HG03025 (cell line): ENCODE results near the gene ASXL2.
"Not testable (repeated sequence)": the region's sequence is repeated elsewhere in the genome, so short reads cannot be mapped to it uniquely, and the experiment has no call there.

Source experiments
- ATAC-seq: cut with Tn5 transposase; IDR thresholded peaks from one replicate; pipeline ENCODE4 v1.9.1; 2021; ENCODE audit warnings: mild to moderate bottlenecking, moderate library complexity; ENCODE audit not compliant: unreplicated experiment, low FRiP score

The ASXL2 gene

DNA sequence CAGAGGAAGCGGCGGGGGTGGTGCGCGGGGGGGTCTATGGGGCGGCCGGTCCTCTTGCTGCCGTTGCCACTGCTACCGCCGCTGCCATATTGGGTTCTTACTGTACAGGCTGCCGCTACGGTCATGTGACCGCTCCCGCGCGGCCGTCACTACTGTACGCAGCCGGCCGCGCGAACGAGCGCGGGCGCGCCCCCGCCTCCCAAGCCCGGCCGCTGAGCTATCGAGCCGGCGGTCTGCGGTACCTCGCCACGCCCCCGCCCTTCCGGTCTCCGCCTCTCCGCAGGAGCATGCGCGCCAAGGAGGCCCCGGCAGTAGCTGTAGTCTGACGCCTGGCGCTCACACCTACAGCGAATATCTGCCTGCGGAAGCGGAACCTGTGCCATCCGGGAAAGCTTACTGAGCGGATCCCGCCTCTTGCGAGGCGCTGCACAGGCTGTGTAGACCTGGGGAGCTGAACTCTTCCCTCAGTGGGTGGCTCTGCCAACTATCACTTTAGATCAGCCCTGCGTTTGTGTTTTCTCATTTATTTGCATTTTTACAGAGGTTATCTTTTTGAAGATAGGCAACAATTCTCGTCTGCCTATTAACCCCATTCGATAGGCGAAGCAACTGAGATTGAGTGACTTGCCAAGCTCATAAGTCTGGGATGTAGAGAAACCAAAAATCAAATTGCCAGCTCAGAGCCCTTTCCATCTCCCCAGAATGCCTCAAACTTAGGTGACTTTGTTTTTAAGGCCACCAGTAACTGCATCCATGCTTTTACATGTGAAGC, at the start of gene ASXL2:
Gene ASXL2 (minus strand): TSS at position 127 of the 772 bp plus-strand sequence. CDS start 265 bp downstream, outside the sequence.
- peak; percentile 95 for ATAC-seq

DNA sequence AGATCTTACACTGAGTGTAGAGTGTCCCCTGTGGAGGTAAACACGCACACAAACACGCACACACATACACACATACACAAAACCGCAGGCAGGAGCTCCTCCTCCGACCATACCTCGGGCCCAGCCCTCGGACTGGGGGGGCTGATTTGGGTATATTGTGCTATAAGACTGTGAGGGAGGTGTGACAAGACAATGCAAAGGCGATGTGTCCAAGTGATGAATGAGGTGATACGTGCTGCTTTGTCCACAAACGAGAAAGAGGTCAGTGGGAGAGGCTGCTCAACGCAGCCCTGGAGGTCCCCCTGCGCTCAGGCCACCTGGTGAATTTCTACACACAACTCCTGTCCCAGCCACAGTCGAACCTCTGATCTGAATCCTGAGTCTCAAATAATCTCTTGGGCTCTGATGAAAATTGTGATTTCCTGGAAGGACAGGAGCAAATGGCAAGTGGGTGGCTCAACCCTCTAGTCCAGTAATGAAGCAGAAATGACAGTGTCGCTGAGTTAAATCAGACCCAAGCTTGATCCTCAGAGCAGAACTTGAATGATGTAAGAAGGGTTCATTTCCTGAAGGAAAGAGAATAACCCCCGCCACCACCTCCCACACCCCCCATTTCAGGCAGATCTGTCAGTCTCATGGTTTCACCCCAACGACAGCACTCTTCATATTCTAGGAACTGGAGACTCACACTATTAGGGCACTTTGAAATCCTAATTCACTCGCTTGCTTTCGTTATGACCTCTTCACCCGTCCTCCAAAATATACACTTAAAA, 48.9 kb upstream of the ASXL2 start:
- ATAC-seq = no peak

DNA sequence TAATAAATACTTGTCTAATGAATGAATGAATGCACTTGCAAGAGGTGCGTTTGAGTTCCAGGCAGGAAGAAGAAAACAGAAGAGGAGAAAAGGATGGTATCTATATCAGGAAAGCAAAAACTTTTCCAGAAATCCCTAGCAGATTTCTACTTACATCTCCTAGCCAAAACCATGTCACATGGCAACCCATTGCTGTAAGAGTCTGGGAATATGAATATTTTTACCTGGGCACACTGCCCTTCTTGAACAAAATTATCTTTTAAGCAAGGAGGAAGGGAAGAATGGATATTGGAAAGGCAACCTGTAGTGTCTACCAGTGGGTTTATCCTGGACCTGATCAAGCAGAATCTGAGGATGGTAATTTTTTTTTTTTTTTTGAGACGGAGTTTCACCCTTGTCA, 44.2 kb upstream of the ASXL2 start:
- ATAC-seq = no peak

DNA sequence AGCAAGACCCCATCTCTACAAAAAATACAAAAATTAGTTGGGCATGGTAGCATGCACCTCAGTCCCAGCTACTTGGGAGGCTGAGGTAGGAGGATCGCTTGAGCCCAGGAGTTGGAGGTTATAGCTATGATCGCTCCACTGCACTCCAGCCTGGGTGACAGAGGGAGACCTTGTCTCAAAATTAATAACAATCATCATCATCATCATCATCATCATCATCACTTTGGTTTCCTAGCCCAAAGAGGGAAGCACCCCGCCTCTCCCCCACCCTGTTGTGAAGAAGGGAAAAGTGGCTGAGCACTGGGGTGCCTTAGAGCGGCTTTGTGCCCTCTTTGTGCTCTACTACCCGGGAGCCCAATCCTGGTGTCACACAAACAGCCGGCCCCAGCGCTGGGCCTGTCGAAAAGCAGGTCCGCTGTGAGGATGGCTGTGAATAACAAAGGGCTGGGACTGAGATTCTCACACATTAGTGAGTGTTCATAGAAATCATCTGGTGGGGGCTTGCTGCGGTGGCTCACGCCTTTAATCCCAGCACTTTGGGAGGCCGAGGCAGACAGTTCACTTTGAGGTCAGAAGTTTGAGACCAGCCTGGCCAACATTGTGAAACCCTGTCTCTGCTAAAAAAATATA, 42.6 kb upstream of the ASXL2 start:
- no peak for ATAC-seq

DNA sequence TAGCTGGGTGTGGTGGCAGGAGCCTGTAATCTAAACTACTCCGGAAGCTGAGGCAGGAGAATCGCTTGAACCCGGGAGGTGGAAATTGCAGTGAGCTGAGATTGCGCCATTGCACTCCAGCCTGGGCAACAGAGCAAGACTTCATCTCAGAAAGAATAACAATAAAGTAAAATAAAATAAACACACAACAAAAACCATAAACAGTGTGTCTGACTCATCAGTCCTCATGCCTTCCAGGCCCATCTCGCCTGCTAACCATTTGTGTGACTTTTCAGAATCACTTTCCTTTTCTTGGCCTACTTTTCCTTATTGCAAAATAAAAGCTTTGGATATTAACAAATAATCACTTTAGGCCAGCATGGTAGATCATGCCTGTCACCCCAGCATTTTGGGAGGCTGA, 42.0 kb upstream of the ASXL2 start:
- no peak for ATAC-seq

DNA sequence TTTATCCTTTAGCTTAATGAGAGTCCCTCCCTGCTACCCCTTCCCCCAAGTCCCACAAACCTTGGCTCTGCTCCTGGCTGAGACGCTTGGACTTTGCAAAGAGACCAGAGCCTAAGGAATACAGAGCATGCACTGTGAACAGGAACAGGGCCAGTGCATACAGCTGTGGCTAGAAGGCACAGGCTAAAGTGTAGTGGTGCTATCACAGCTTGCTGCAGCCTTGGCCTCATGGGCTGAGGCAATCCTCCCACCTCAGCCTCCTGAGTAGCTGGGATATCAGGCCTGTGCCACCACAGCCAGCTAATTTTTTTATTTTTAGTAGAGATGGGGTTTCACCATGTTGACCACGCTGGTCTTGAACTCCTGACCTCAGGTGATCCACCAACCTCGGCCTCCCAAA, 39.5 kb upstream of the ASXL2 start:
- ATAC-seq = no peak

DNA sequence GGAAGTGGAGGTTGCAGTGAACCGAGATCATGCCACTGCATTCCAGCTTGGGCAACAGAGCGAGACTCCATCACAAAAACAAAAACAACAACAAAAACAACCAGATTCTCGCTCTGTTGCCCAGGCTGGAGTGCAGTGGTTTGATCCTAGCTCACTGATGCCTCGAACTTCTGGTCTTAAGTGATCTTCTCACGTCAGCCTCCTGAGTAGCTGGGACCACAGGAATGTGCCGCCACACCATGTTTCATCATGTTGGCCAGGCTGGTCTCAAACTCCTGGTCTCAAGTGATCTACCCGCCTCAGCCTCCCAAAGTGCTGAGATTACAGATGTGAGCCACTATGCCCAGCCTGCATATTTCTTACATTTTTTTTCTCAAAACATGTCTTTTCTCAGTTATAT, 39.1 kb upstream of the ASXL2 start:
- ATAC-seq = not testable (repeated sequence)

DNA sequence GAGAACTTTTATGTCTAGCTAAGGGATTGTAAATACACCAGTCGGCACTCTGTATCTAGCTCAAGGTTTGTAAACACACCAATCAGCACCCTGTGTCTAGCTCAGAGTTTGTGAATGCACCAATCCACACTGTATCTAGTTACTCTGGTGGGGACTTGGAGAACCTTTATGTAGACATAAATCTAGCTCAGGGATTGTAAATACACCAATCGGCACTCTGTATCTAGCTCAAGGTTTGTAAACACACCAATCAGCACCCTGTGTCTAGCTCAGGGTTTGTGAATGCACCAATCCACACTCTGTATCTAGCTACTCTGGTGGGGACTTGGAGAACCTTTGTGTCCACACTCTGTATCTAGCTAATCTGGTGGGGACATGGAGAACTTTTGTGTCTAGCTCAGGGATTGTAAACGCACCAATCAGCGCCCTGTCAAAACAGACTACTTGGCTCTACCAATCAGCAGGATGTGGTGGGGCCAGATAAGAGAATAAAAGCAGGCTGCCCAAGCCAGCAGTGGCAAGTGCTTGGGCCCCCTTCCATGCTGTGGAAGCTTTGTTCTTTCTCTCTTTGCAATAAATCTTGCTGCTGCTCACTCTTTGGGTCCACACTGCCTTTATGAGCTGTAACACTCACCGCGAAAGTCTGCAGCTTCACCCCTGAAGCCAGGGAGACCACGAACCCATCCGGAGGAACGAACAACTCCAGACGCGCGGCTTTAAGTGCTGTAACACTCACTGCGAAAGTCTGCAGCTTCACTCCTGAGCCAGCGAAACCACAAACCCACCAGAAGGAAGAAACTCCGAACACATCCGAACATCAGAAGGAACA, 37.9 kb upstream of the ASXL2 start:
- not testable (repeated sequence) for ATAC-seq

DNA sequence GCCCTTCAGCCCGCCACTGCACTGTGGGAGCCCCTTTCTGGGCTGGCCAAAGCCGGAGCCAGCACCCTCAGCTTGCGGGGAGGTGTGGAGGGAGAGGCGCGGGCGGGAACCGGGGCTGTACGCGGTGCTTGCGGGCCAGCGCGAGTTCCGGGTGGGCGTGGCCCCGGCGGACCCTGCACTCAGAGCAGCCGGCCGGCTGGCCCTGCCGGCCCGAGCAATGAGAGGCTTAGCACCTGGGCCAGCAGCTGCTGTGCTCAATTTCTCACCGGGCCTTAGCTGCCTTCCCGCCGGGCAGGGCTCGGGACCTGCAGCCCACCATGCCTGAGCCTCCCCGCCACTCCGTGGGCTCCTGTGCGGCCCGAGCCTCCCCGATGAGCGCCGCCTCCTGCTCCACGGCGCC, 37.1 kb upstream of the ASXL2 start:
- not testable (repeated sequence) for ATAC-seq

DNA sequence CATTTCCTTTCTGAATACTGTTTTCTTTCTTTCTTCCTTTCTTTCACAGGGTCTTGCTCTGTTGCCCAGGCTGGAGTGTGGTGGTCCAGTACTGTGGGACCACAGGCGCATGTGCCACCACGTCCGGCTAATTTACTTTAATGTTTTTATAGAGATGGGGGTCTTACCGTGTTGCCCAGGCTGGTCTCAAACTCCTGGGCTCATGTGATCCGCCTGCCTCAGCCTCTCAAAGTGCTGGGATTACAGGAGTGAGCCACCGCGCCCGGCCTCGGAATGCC, 35.3 kb upstream of the ASXL2 start:
- not testable (repeated sequence) for ATAC-seq

DNA sequence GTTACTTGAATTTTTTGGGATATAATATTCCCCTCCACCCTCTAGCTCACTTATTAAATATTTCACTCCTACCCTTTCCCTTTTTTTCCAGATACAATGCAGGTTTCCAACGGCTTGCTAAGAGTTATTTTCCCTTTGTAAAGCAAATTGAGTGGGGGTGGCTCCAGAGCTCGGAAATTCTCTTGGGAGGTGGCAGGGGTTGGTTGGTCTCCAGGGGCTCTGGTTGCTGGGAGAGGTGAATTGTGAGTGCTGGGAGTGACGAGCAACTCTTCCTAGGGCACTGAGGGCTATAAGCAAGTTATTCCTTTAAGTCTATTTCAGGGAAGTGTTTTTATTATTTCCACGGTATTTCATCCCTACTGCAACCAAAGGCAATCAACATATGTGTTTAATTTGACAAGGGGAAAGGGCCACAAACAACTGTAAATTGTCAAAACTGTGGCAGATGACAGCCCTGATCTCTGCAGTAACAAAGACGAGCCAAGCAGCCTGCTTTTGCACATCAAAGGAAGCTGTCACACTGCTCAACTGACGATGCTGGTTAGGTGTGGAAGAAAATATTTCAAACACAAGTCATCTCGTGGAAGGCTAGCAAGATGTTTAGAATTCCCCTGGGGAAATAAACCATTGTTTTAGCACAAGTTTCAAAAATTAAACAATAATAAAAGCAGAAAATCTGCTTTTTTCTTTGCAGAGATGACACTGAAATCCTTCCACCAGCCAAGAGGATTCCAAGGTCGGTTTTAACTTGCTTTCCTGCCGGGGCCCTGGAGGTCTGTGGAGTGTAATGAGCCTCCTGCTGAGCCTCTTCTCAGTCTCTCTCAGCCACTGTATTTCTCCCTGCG, 34.8 kb upstream of the ASXL2 start:
- ATAC-seq = no peak

DNA sequence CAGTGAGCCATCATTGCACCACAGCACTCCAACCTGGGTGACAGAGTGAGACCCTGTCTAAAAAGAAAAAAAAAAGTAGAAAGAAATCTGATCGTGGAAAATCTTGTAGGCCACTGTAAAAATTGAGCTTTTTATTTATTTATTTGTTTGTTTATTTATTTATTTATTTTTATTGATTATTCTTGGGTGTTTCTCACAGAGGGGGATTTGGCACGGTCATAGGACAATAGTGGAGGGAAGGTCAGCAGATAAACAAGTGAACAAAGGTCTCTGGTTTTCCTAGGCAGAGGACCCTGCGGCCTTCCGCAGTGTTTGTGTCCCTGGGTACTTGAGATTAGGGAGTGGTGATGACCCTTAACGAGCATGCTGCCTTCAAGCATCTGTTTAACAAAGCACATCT, 31.3 kb upstream of the ASXL2 start:
- not testable (repeated sequence) for ATAC-seq

DNA sequence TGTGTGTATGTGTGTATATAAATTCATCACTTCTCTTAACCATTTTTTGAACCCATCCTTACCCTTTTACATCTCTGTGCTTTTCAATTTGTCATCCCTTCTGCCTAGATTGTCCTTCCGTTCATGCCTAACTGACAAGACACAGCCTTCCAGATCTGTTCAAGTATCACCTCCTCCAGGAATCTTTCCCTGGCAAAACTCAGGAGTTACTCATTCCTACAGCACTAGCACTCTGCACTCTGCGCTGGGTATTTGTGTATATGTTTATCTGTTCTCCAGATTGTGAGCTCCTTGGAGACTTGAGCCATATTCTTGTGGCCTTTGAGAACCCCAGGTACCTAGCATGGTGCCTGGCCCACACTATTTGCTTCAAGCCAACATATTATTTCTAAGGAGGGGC, 26.8 kb upstream of the ASXL2 start:
- ATAC-seq = no peak

DNA sequence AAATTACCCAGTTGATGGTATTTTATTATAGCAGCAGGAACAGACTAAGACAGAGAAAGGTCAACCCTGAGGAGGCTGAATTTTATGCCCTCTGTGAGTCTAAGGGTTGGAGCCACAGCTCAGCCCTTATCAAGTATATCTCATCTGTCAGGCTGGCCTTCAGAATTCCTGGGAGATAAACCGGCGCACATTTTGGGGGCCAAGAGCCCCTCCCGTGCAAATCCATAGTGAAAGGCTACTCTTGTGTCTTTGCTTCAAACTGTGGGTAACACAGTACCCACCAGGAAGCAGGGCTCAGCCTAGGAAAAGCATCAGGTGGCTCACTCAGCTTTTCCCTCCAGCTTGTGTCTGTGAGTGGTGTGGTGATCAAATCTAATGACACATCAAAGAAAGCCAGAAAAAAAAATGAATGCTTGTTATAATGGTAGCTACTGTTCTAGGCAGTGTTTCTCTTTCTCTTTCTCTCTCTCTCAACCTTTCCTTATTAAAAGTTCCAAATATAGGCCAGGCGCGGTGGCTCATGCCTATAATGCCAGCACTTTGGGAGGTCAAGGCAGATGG, 25.0 kb upstream of the ASXL2 start:
- ATAC-seq = no peak

DNA sequence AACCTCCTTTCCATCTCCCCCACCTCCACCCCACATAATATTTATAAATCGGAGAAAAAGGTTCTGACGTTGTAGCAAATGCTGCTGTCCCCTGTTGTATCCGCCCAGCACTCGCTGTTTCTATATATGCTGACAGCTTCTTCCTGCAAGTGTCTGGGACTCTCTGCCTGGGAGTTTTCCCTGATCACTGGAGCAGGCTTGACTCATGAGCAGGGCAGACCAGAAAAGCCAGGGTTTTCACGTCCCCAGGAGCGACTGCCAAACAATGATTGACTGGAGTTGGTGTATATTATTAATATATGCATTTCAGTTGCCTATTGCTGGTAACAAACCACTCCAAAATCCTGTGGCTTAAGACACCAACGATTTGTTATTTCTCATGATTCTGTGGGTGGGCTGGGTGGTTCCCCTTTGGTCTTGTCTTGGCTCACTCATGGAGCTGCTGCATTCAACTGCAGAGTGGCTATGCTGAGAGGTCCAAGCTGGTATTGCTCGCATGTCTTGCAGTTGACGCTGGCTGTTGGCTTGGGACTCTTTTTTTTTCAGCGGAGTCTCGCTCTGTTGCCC, 21.2 kb upstream of the ASXL2 start:
- no peak for ATAC-seq

DNA sequence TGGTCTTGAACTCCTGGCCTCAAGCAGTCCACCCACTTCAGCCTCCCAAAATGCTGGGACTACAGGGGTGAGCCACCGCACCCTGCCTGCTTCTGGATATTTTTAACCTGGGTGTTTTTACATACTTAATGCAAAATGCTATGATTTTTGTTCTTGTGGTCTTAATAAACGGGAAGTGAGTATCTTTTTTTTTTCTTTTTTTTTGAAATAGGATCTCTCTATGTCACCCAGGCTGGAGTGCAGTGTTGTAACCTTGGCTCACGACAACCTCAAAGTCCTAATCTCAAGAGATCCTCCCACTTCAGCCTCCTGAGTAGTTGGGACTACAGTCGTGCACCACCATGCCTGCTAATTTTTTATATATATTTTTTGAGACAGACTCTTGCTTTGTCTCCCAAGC, 19.2 kb upstream of the ASXL2 start:
- no peak for ATAC-seq

DNA sequence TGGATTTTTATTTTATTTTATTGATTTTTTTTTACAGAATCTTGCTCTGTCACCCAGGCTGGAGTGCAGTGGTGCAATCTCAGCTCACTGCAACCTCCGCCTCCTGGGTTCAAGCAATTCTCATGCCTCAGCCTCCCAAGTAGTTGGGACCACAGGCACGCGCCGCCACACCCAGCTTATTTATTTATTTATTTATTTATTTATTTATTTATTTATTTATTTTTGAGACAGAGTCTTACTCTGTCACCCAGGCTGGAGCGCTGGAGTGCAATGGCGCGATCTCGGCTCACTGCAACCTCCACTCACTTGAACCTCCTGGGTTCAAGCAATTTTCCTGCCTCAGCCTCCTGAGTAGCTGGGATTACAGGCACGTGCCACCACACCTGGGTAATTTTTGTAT, 18.0 kb upstream of the ASXL2 start:
- ATAC-seq = not testable (repeated sequence)

DNA sequence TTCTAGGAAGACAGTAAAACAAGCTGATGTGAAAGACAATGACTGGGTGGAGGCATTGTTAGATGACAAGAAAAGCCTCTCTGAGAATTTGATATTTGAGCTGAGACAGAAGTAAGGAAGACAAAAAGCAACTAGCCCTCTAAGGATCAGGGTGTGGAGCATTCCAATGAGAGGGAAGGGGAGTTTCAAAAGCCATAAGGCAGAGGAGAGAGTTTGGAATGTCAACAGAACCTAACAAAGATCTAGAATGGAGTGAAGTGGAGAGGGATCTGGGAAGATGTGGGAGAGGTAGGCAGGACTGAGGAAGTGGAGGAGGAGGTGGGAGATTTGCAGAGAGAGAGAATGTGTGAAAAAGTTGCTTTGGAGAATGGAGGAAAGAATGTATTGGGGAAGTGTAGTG, 17.3 kb upstream of the ASXL2 start:
- no peak for ATAC-seq

DNA sequence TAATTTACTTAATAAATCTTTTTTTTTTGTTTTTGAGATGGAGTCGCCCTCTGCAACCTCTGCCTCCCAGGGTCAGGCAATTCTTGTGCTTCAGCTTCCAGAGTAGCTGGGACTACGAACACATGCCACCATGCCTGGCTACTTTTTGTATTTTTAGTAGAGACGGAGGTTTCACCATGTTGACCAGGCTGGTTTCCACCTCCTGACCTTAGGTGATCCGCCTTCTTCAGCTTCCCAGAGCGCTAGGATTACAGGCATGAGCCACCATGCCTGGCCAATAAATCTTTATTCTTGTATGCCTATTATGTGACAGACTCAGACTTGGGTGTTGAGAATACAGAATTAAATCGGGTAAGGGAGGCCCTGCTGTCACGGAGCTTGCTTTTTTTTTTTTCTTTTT, 16.7 kb upstream of the ASXL2 start:
- no peak for ATAC-seq
